Measurements from ENCODE around the gene PLEKHA7.
A peak's percentile ranks its signal among the peaks of the same experiment; 100 is the strongest.

Gene PLEKHA7

DNA sequence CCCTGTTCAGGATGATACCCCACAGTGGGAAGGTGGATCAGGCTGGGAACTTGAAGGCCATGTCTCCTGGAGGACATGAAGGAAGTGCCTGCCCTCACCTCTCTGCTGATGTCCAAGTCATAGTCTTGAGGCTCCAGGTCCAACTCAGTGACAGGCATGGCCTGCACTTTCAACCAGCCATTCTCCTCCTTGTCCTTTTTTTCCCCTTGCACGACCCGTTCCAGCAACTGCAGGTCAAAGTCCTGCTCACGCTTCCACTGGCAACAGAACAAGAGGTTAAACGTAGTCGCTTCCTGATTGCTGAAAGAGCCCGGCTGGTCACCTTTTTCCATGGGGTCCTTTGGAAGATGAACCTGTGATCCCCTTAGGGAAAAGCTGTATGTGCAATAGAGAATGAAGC lies 228.1 kb downstream of the PLEKHA7 start:
- TF ChIP-seq SPI1 (IDR thresholded peaks at IDR 0.05; ENCODE audit: borderline replicate concordance, low read depth) (no peak), GABPA (IDR thresholded peaks at IDR 0.05; ENCODE audit: low read depth) (no peak), POLR2AphosphoS5 (IDR thresholded peaks at IDR 0.05; ENCODE audit: low read depth) (no peak)
- TF ChIP-seq, protein P1, sequence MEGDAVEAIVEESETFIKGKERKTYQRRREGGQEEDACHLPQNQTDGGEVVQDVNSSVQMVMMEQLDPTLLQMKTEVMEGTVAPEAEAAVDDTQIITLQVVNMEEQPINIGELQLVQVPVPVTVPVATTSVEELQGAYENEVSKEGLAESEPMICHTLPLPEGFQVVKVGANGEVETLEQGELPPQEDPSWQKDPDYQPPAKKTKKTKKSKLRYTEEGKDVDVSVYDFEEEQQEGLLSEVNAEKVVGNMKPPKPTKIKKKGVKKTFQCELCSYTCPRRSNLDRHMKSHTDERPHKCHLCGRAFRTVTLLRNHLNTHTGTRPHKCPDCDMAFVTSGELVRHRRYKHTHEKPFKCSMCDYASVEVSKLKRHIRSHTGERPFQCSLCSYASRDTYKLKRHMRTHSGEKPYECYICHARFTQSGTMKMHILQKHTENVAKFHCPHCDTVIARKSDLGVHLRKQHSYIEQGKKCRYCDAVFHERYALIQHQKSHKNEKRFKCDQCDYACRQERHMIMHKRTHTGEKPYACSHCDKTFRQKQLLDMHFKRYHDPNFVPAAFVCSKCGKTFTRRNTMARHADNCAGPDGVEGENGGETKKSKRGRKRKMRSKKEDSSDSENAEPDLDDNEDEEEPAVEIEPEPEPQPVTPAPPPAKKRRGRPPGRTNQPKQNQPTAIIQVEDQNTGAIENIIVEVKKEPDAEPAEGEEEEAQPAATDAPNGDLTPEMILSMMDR (IDR thresholded peaks at IDR 0.05; ENCODE audit: insufficient read depth, low read length): no peak
- TF ChIP-seq, protein P2, sequence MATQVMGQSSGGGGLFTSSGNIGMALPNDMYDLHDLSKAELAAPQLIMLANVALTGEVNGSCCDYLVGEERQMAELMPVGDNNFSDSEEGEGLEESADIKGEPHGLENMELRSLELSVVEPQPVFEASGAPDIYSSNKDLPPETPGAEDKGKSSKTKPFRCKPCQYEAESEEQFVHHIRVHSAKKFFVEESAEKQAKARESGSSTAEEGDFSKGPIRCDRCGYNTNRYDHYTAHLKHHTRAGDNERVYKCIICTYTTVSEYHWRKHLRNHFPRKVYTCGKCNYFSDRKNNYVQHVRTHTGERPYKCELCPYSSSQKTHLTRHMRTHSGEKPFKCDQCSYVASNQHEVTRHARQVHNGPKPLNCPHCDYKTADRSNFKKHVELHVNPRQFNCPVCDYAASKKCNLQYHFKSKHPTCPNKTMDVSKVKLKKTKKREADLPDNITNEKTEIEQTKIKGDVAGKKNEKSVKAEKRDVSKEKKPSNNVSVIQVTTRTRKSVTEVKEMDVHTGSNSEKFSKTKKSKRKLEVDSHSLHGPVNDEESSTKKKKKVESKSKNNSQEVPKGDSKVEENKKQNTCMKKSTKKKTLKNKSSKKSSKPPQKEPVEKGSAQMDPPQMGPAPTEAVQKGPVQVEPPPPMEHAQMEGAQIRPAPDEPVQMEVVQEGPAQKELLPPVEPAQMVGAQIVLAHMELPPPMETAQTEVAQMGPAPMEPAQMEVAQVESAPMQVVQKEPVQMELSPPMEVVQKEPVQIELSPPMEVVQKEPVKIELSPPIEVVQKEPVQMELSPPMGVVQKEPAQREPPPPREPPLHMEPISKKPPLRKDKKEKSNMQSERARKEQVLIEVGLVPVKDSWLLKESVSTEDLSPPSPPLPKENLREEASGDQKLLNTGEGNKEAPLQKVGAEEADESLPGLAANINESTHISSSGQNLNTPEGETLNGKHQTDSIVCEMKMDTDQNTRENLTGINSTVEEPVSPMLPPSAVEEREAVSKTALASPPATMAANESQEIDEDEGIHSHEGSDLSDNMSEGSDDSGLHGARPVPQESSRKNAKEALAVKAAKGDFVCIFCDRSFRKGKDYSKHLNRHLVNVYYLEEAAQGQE (IDR thresholded peaks at IDR 0.05; ENCODE audit: insufficient replicate concordance, low read depth): no peak
- Histone ChIP-seq H3K27ac (replicated peaks) (peak overlapping the region; percentile 45), H3K4me3 (replicated peaks; ENCODE audit: insufficient read depth, low read length) (no peak overlapping the region), H3K27me3 (ENCODE audit: insufficient read depth, poor library complexity, severe bottlenecking) (no peaks in the 10 kb centered on the region)
- DNase-seq (ENCODE audit: low read depth in 1 of 2, low spot score in 1 of 2): no peak

DNA sequence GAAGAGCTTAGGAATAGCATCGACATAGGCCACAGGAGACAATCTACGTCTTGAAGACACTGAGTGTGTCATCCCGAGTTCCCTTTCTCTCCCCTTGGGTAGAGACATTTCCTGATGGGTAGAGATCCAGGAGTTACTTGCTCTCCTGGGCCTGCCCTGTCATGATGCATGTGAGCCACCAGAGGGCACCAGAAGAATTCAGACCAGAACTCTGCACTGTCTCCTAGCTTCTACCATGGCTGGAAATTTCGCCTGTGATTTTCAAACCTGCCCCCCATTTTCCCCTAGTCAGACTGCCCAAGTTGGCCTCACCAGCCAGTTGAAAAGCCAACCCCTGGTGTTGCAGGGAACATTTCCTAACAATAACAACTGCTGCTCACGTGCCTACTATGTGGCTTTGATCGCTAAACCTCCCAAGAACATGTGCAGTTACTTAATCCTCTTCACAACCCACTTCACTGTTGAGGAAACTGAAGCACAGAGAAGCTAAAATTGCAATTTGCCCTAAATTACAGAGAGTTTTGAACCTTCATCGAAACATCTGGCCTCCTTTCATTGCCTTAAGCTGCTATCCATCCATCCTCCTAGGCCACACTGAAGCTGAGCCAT lies 228.6 kb downstream of the PLEKHA7 start:
- TF ChIP-seq, protein P1 (IDR thresholded peaks at IDR 0.05; ENCODE audit: insufficient read depth, low read length): peak; percentile 94
- TF ChIP-seq POLR2AphosphoS5 (IDR thresholded peaks at IDR 0.05; ENCODE audit: low read depth): no peak
- no peak overlapping the region for H3K4me3 ChIP-seq (replicated peaks; ENCODE audit: insufficient read depth, low read length)
- peak; percentile 45 to 86 for DNase-seq (ENCODE audit: low read depth in 1 of 2, low spot score in 1 of 2)
- peak overlapping the region; percentile 45 for H3K27ac ChIP-seq (replicated peaks)
- H3K27me3 ChIP-seq (ENCODE audit: insufficient read depth, poor library complexity, severe bottlenecking): no peaks in the 10 kb centered on the region

DNA sequence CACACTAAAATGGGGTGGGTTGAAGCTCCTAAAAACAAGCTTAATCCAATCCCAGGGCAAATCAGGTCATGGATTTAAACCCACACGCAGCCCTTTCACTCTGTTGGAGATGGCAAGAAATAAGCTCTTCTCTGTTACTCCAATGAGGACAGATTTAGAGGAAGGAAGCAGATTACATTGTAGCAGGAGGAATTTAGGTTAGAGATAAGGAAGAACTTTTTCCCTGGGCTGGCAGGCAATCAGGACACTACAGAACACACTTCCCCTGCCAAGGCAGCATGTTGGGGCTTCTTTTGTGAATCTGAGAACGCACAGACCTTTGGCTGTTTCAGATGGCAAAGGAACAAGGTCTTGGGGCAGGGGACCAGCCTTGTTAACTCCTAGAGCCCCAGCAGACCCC lies 229.5 kb downstream of the PLEKHA7 start:
- H3K27me3 ChIP-seq (ENCODE audit: insufficient read depth, poor library complexity, severe bottlenecking): no peaks in the 10 kb centered on the region

More for the DNA sequence above, 229.5 kb downstream of the PLEKHA7 start:
- TF ChIP-seq, protein P2 (IDR thresholded peaks at IDR 0.05; ENCODE audit: insufficient replicate concordance, low read depth): no peak
- no peak for TF ChIP-seq SPI1 (IDR thresholded peaks at IDR 0.05; ENCODE audit: borderline replicate concordance, low read depth)
- TF ChIP-seq, protein P1 (IDR thresholded peaks at IDR 0.05; ENCODE audit: insufficient read depth, low read length): no peak
- no peak for TF ChIP-seq GABPA (IDR thresholded peaks at IDR 0.05; ENCODE audit: low read depth)
- TF ChIP-seq POLR2AphosphoS5 (IDR thresholded peaks at IDR 0.05; ENCODE audit: low read depth): no peak
- no peak overlapping the region; the same call in 1 of the 2 replicates for H3K27ac ChIP-seq (replicated peaks)
- no peak for DNase-seq (ENCODE audit: low read depth in 1 of 2, low spot score in 1 of 2)
- no peak overlapping the region for H3K4me3 ChIP-seq (replicated peaks; ENCODE audit: insufficient read depth, low read length)
